H1 (cell line): Measurements from ENCODE around the gene MAPT. TPM values are rescaled to one million over a fixed set of nuclear protein-coding genes. Genes with fewer than 3 reads are reported as not detected.

Source experiments
- CTCF ChIA-PET: fragments of 300-600 bp; sonication (Branson Sonifier 250); formaldehyde crosslinking; loops from one replicate; lab custom pipeline; 2021; ENCODE audit not compliant: partially characterized antibody; lab: Charles Lee
- POLR2A ChIA-PET: fragments of 300-600 bp; sonication (Branson Sonifier 250); formaldehyde crosslinking; loops from one replicate; lab custom pipeline; 2021; ENCODE audit warnings: inconsistent platforms; ENCODE audit not compliant: partially characterized antibody; lab: Charles Lee
- DNase-seq, 2 experiments: peaks; one replicate each; pipeline versions ENCODE4 v3.0.0 to v3.0.0-alpha.2; 2010 to 2022; ENCODE audit warnings: low spot score in 2 of 2, low read depth in 1 of 2, mixed read lengths in 1 of 2
- FAIRE-seq: peaks from 2 replicates; lab custom pipeline; 2011; peaks lifted over from hg19 to GRCh38; lab: Jason Lieb, UNC
- H2AFZ ChIP-seq: 2 replicates; pipeline ENCODE4 v1.8.1; 2012; ENCODE audit warnings: low read length, inconsistent platforms
- H2AK5ac ChIP-seq: 2 replicates; pipeline ENCODE4 v1.6.1; 2013; ENCODE audit warnings: low read depth, low read length
- H2BK120ac ChIP-seq: replicated peaks from 2 replicates; pipeline ENCODE3; 2013; ENCODE audit warnings: low read depth, low read length, inconsistent platforms
- H2BK12ac ChIP-seq: 2 replicates; pipeline ENCODE4 v1.6.1; 2013; ENCODE audit warnings: low read depth, low read length
- H2BK15ac ChIP-seq: 2 replicates; pipeline ENCODE4 v1.6.1; 2013; ENCODE audit warnings: low read length
- H2BK20ac ChIP-seq: 2 replicates; pipeline ENCODE4 v1.6.1; 2013; ENCODE audit warnings: low read length
- H2BK5ac ChIP-seq: 2 replicates; pipeline ENCODE4 v1.6.1; 2013; ENCODE audit warnings: low read depth, low read length
- H3K14ac ChIP-seq: 2 replicates; pipeline ENCODE4 v1.6.1; 2013; ENCODE audit warnings: inconsistent platforms; ENCODE audit not compliant: insufficient read length
- H3K18ac ChIP-seq: 2 replicates; pipeline ENCODE4 v1.6.1; 2013; ENCODE audit warnings: low read length; ENCODE audit errors: extremely low read depth
- H3K23ac ChIP-seq: 2 replicates; pipeline ENCODE4 v1.6.1; 2013; ENCODE audit warnings: inconsistent platforms; ENCODE audit not compliant: insufficient read length
- H3K23me2 ChIP-seq: 2 replicates; pipeline ENCODE4 v1.6.1; 2013; ENCODE audit warnings: low read depth, low read length
- H3K27ac ChIP-seq: 2 replicates; pipeline ENCODE4 v1.6.1; 2011; ENCODE audit warnings: low read depth, low read length, inconsistent platforms
- H3K27me3 ChIP-seq, 4 experiments: replicated peaks in 1 of 4; 1 replicate in 1 of 4; 2 replicates in 3 of 4; pipeline versions ENCODE4 v1.6.1 to v1.8.1; 2011 to 2013; ENCODE audit warnings: low read length in 3 of 4, mild to moderate bottlenecking in 3 of 4, inconsistent platforms in 2 of 4, mixed read lengths in 2 of 4, moderate library complexity in 1 of 4; ENCODE audit not compliant: control insufficient read depth in 3 of 4, insufficient read depth in 3 of 4; ENCODE audit errors: extremely low read depth in 1 of 4
- H3K36me3 ChIP-seq, 4 experiments: 2 replicates each; pipeline versions ENCODE4 v1.6.1 to v1.8.1; 2011 to 2013; ENCODE audit warnings: mild to moderate bottlenecking in 4 of 4, low read length in 3 of 4, moderate library complexity in 2 of 4, control low read depth in 1 of 4, inconsistent platforms in 1 of 4; ENCODE audit not compliant: insufficient read depth in 4 of 4, control insufficient read depth in 2 of 4
- H3K4ac ChIP-seq: replicated peaks from 2 replicates; pipeline ENCODE3; 2013; ENCODE audit warnings: low read length, low read depth, mixed read lengths, inconsistent platforms; ENCODE audit not compliant: insufficient read length
- H3K4me1 ChIP-seq, 4 experiments: replicated peaks in 1 of 4; 1 replicate in 1 of 4; 2 replicates in 3 of 4; pipeline versions ENCODE4 v1.6.1 to v1.8.1; 2011 to 2013; ENCODE audit warnings: low read length in 3 of 4, inconsistent platforms in 2 of 4, mixed read lengths in 1 of 4; ENCODE audit not compliant: insufficient read depth in 4 of 4, control insufficient read depth in 3 of 4
- H3K4me2 ChIP-seq, 2 experiments: 2 replicates each; pipeline versions ENCODE4 v1.6.1 to v1.8.1; 2011 to 2013; ENCODE audit warnings: low read depth in 2 of 2, low read length in 2 of 2, control low read depth in 1 of 2, inconsistent platforms in 1 of 2, mild to moderate bottlenecking in 1 of 2; ENCODE audit not compliant: insufficient read depth in 1 of 2
- H3K4me3 ChIP-seq, 4 experiments: fragments of 200-600, 300-600 bp in 1 of 4; sonication (generic), shearing (Covaris generic), sonication (Bioruptor Twin) in 1 of 4; 2 replicates each; pipeline versions ENCODE4 v1.5.1 to v1.8.1; 2011 to 2016; ENCODE audit warnings: low read length in 4 of 4, low read depth in 3 of 4, control low read depth in 2 of 4, inconsistent platforms in 2 of 4, mild to moderate bottlenecking in 2 of 4, mixed read lengths in 1 of 4, moderate library complexity in 1 of 4; ENCODE audit not compliant: insufficient read depth in 2 of 4; ENCODE audit errors: extremely low read depth in 1 of 4
- H3K56ac ChIP-seq: replicated peaks from 2 replicates; pipeline ENCODE3; 2013; ENCODE audit warnings: low read depth, mild to moderate bottlenecking, mixed read lengths, low read length, inconsistent platforms; ENCODE audit not compliant: insufficient read length
- H3K79me1 ChIP-seq: 2 replicates; pipeline ENCODE4 v1.6.1; 2013; ENCODE audit warnings: low read depth, low read length, control low read depth
- H3K79me2 ChIP-seq, 2 experiments: 2 replicates each; pipeline versions ENCODE4 v1.6.1 to v1.8.1; 2012 to 2013; ENCODE audit warnings: low read length in 2 of 2, mild to moderate bottlenecking in 2 of 2, inconsistent platforms in 1 of 2; ENCODE audit not compliant: insufficient read depth in 2 of 2, control insufficient read depth in 1 of 2
- H3K9ac ChIP-seq, 4 experiments: replicated peaks in 1 of 4; 1 replicate in 1 of 4; 2 replicates in 3 of 4; pipeline versions ENCODE4 v1.6.1 to v1.8.1; 2011 to 2013; ENCODE audit warnings: low read depth in 3 of 4, low read length in 3 of 4, control low read depth in 2 of 4, mild to moderate bottlenecking in 2 of 4, moderate library complexity in 2 of 4, inconsistent platforms in 1 of 4; ENCODE audit errors: extremely low read depth in 1 of 4
- H3K9me3 ChIP-seq, 2 experiments: 2 replicates each; pipeline versions ENCODE4 v1.6.1 to v1.8.1; 2012 to 2013; ENCODE audit warnings: mild to moderate bottlenecking in 2 of 2, moderate library complexity in 2 of 2, control low read depth in 1 of 2, inconsistent platforms in 1 of 2, low read depth in 1 of 2, low read length in 1 of 2, mixed read lengths in 1 of 2; ENCODE audit not compliant: insufficient read depth in 2 of 2
- H4K20me1 ChIP-seq, 2 experiments: replicated peaks in 1 of 2; 2 replicates each; pipeline versions ENCODE3 to v1.8.1; 2011 to 2013; ENCODE audit warnings: inconsistent platforms in 2 of 2, low read length in 2 of 2, mild to moderate bottlenecking in 1 of 2; ENCODE audit not compliant: insufficient read depth in 2 of 2, control insufficient read depth in 1 of 2
- H4K5ac ChIP-seq: 2 replicates; pipeline ENCODE4 v1.6.1; 2013; ENCODE audit warnings: low read length, low read depth, mixed read lengths, inconsistent platforms; ENCODE audit not compliant: insufficient read length
- H4K8ac ChIP-seq: 2 replicates; pipeline ENCODE4 v1.8.0; 2013; ENCODE audit warnings: mild to moderate bottlenecking, moderate library complexity, low read length, inconsistent platforms; ENCODE audit not compliant: insufficient read depth; ENCODE audit errors: extremely low read depth
- H4K91ac ChIP-seq: replicated peaks from 2 replicates; pipeline ENCODE3; 2013; ENCODE audit warnings: low read length, mixed read lengths, inconsistent platforms; ENCODE audit not compliant: insufficient read length
- CHD1 ChIP-seq: IDR thresholded peaks from 2 replicates; pipeline ENCODE4 v1.6.1; 2012; ENCODE audit warnings: low read depth, low read length, improper control_type of control experiment
- WGBS, 2 experiments: shearing (Covaris generic) in 1 of 2; methylation state at CpG; one replicate each; pipeline versions ENCODE4 v1.1.6 to v1.1.7; 2013 to 2015; ENCODE audit warnings: low lambda C conversion rate in 2 of 2, mixed read lengths in 2 of 2, inconsistent platforms in 1 of 2, low coverage in 1 of 2, missing lambda C conversion rate in 1 of 2; ENCODE audit not compliant: insufficient replicate concordance in 2 of 2, insufficient coverage in 1 of 2, insufficient read length in 1 of 2; ENCODE audit errors: extremely low coverage in 1 of 2, missing lambda C conversion rate in 1 of 2; 5-methylcytosine and 5-hydroxymethylcytosine counted together
- polyA plus RNA-seq, 7 experiments: library from polyadenylated mRNA; depleted of rRNA in 3 of 7; stranded (reverse) in 5 of 7; unstranded in 2 of 7; fragments of >200 nt in 5 of 7; fragments of 200-250 nt in 2 of 7; gene quantifications; 1 replicate in 5 of 7; 2 replicates in 1 of 7; 4 replicates in 1 of 7; pipeline versions ENCODE4 v1.2.1 to v1.2.3, GENCODE V29; 2011 to 2013; ENCODE audit warnings: missing spikeins in 2 of 7, mixed read lengths in 2 of 7
- total RNA-seq: library from RNA; stranded (reverse); fragmentation: NEBNext Ultra II Directional; extraction: Animal tissue kit (Norgen Biotek cat#: 25700); gene quantifications from 2 replicates; pipeline ENCODE4 v1.2.1, GENCODE V29; 2021
- TF ChIP-seq, protein P1 (sequence below): IDR thresholded peaks from 2 replicates; pipeline ENCODE4 v1.6.1; 2012; ENCODE audit warnings: low read length, inconsistent platforms
- TF ChIP-seq, protein P2 (sequence below): IDR thresholded peaks from 2 replicates; pipeline ENCODE4 v1.6.1; 2011; ENCODE audit warnings: low read length, improper control_type of control experiment

Gene MAPT
- total and polyA plus RNA-seq, 2 of the 8 experiments (the other 6 are each of a cell fraction or from before 2014, with no cell fraction given), result 0.54 to 1.7 TPM

- no peak overlapping the region for H2BK12ac ChIP-seq
- H3K4me1 ChIP-seq, result peaks cover 0 to 20% (median 8%) of the 10 kb centered on the region in 4 experiments; a peak in 6 of 7 replicates
- ChIA-PET POLR2A (no interaction called here), CTCF (interaction anchor here (1.1 to 1.6 kb wide), 5 partner anchors 11 to 71 kb away, joined by 3 to 4 read pairs (median 4); no protein-coding TSS in a partner anchor)
- no peaks in the 10 kb centered on the region for H3K36me3 ChIP-seq
- no peak overlapping the region for H3K27ac ChIP-seq
- H2BK15ac ChIP-seq, result no peak overlapping the region
- H3K4me2 ChIP-seq, result no peak overlapping the region
- no peak overlapping the region for H2BK5ac ChIP-seq
- H4K20me1 ChIP-seq, result peaks cover 0 to 1% of the 10 kb centered on the region in 2 experiments
- no peak overlapping the region for H3K18ac ChIP-seq
- no peak overlapping the region for H3K4ac ChIP-seq
- no peak overlapping the region for H3K56ac ChIP-seq
- H4K5ac ChIP-seq, result no peak overlapping the region
- no peak overlapping the region for H3K14ac ChIP-seq
- no peak overlapping the region for H4K91ac ChIP-seq
- no peak for FAIRE-seq
- H2AFZ ChIP-seq, result no peak overlapping the region
- no peaks in the 10 kb centered on the region for H3K9me3 ChIP-seq
- no peak overlapping the region for H2BK20ac ChIP-seq
- 77% methylated on average over 2 of the region's 2 CpGs; no CpG with 5 or more reads in 1 of the 2 experiments for WGBS, 2 experiments
- H3K9ac ChIP-seq, result no peak overlapping the region
- peaks cover 37 to 47% (median 45%) of the 10 kb centered on the region in 4 experiments for H3K27me3 ChIP-seq
- no peak overlapping the region for H3K4me3 ChIP-seq
- DNase-seq, result no peak
- H3K23me2 ChIP-seq, result peaks cover 12% of the 10 kb centered on the region; the same call in 1 of the 2 replicates
- H2AK5ac ChIP-seq, result no peak overlapping the region
- H4K8ac ChIP-seq, result no peak overlapping the region
- H3K23ac ChIP-seq, result no peak overlapping the region
- no peaks in the 10 kb centered on the region for H3K79me2 ChIP-seq
- no peaks in the 10 kb centered on the region for H3K79me1 ChIP-seq
- H2BK120ac ChIP-seq, result no peak overlapping the region
- TF ChIP-seq CHD1, result no peak
- TF ChIP-seq, protein P1, sequence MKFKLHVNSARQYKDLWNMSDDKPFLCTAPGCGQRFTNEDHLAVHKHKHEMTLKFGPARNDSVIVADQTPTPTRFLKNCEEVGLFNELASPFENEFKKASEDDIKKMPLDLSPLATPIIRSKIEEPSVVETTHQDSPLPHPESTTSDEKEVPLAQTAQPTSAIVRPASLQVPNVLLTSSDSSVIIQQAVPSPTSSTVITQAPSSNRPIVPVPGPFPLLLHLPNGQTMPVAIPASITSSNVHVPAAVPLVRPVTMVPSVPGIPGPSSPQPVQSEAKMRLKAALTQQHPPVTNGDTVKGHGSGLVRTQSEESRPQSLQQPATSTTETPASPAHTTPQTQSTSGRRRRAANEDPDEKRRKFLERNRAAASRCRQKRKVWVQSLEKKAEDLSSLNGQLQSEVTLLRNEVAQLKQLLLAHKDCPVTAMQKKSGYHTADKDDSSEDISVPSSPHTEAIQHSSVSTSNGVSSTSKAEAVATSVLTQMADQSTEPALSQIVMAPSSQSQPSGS, result no peak
- TF ChIP-seq, protein P2, sequence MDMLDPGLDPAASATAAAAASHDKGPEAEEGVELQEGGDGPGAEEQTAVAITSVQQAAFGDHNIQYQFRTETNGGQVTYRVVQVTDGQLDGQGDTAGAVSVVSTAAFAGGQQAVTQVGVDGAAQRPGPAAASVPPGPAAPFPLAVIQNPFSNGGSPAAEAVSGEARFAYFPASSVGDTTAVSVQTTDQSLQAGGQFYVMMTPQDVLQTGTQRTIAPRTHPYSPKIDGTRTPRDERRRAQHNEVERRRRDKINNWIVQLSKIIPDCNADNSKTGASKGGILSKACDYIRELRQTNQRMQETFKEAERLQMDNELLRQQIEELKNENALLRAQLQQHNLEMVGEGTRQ, result no peak
These were observed 5.8 kb downstream of the MAPT start for GRCh38 chr17:45900136-45900535.
